Measurements from ENCODE around the gene MED13L. TPM values are rescaled to one million over a fixed set of nuclear protein-coding genes. Genes with fewer than 3 reads are reported as not detected.
"Not testable (repeated sequence)": the region's sequence is repeated elsewhere in the genome, so short reads cannot be mapped to it uniquely, and the experiment has no call there.

MED13L gene
- polyA plus RNA-seq, 3 donors: 69.2 to 91.0 (median 81.3) TPM

- no peak for DNase-seq (ENCODE audit: extremely low read depth in 1 of 11, low read depth in 9 of 11, low spot score in 4 of 11)
Measured at GRCh38 chr12:115988212-115988611, 289.3 kb downstream of the MED13L start.

GRCh38 chr12:115984616-115985015 is 292.9 kb downstream of the MED13L start:
- DNase-seq (ENCODE audit: extremely low read depth in 1 of 11, low read depth in 9 of 11, low spot score in 4 of 11): no peak

- DNase-seq (ENCODE audit: extremely low read depth in 1 of 11, low read depth in 9 of 11, low spot score in 4 of 11): no peak
Measured at GRCh38 chr12:115983226-115983798, 294.2 kb downstream of the MED13L start.

- DNase-seq (ENCODE audit: extremely low read depth in 1 of 11, low read depth in 9 of 11, low spot score in 4 of 11): no peak
Measured at GRCh38 chr12:115980339-115980738, 297.2 kb downstream of the MED13L start.

- no peak for DNase-seq (ENCODE audit: extremely low read depth in 1 of 11, low read depth in 9 of 11, low spot score in 4 of 11)
Measured at GRCh38 chr12:115979851-115980250, 297.6 kb downstream of the MED13L start.

GRCh38 chr12:115979351-115979750 is 298.1 kb downstream of the MED13L start:
- no peak for DNase-seq (ENCODE audit: extremely low read depth in 1 of 11, low read depth in 9 of 11, low spot score in 4 of 11)

- not testable (repeated sequence) for DNase-seq (ENCODE audit: extremely low read depth in 1 of 11, low read depth in 9 of 11, low spot score in 4 of 11)
Measured at GRCh38 chr12:115976829-115977228, 300.7 kb downstream of the MED13L start.

- no peak for DNase-seq (ENCODE audit: extremely low read depth in 1 of 11, low read depth in 9 of 11, low spot score in 4 of 11)
Measured at GRCh38 chr12:115975411-115975810, 302.1 kb downstream of the MED13L start.

GRCh38 chr12:115973968-115974724 is 303.3 kb downstream of the MED13L start:
- DNase-seq (ENCODE audit: extremely low read depth in 1 of 11, low read depth in 9 of 11, low spot score in 4 of 11): peak; percentile 41 to 79 (median 62)

GRCh38 chr12:115973066-115973465 is 304.4 kb downstream of the MED13L start:
- no peak for DNase-seq (ENCODE audit: extremely low read depth in 1 of 11, low read depth in 9 of 11, low spot score in 4 of 11)

GRCh38 chr12:115972241-115972640 is 305.3 kb downstream of the MED13L start:
- DNase-seq (ENCODE audit: extremely low read depth in 1 of 11, low read depth in 9 of 11, low spot score in 4 of 11): no peak

GRCh38 chr12:115968211-115968610 is 309.3 kb downstream of the MED13L start:
- no peak for DNase-seq (ENCODE audit: extremely low read depth in 1 of 11, low read depth in 9 of 11, low spot score in 4 of 11)

GRCh38 chr12:115966376-115966775 is 311.1 kb downstream of the MED13L start:
- DNase-seq (ENCODE audit: extremely low read depth in 1 of 11, low read depth in 9 of 11, low spot score in 4 of 11): no peak

GRCh38 chr12:115964626-115965025 is 312.9 kb downstream of the MED13L start:
- DNase-seq (ENCODE audit: extremely low read depth in 1 of 11, low read depth in 9 of 11, low spot score in 4 of 11): no peak

GRCh38 chr12:115964214-115964613 is 313.3 kb downstream of the MED13L start:
- DNase-seq (ENCODE audit: extremely low read depth in 1 of 11, low read depth in 9 of 11, low spot score in 4 of 11): no peak

- no peak for DNase-seq (ENCODE audit: extremely low read depth in 1 of 11, low read depth in 9 of 11, low spot score in 4 of 11)
Measured at GRCh38 chr12:115962216-115962615, 315.3 kb downstream of the MED13L start.

- DNase-seq (ENCODE audit: extremely low read depth in 1 of 11, low read depth in 9 of 11, low spot score in 4 of 11): no peak
Measured at GRCh38 chr12:115960868-115961802, 316.4 kb downstream of the MED13L start.

GRCh38 chr12:115957686-115958290 is 319.7 kb downstream of the MED13L start:
- no peak for DNase-seq (ENCODE audit: extremely low read depth in 1 of 11, low read depth in 9 of 11, low spot score in 4 of 11)

GRCh38 chr12:115956659-115957058 is 320.8 kb downstream of the MED13L start:
- no peak for DNase-seq (ENCODE audit: extremely low read depth in 1 of 11, low read depth in 9 of 11, low spot score in 4 of 11)
